Tibial nerve (tissue), 4 donors: ENCODE results near the gene KCNN4. TPM values are rescaled to one million over a fixed set of nuclear protein-coding genes. Genes with fewer than 3 reads are reported as not detected.
A peak's percentile ranks its signal among the peaks of the same experiment; 100 is the strongest.

Experiments used
- DNase-seq, 2 donors: peaks; one replicate each; pipeline ENCODE4 v3.0.0-alpha.2; 2019; ENCODE audit warnings: low spot score in 2 of 2
- H3K27ac ChIP-seq, 4 donors: fragments of 200-600 bp; sonication (generic) in 3 of 4; one replicate each; pipeline ENCODE4 v1.5.1; 2017 to 2019; ENCODE audit warnings: mild to moderate bottlenecking in 1 of 4
- H3K27me3 ChIP-seq, 2 donors: fragments of 200-600 bp; sonication (generic) in 1 of 2; one replicate each; pipeline versions ENCODE4 v1.5.1 to v1.6.0; 2017 to 2019
- H3K36me3 ChIP-seq, 3 donors: fragments of 200-600 bp; sonication (generic); one replicate each; pipeline ENCODE4 v1.5.1; 2018 to 2019
- H3K4me1 ChIP-seq, 4 donors: fragments of 200-600 bp; sonication (generic) in 3 of 4; one replicate each; pipeline ENCODE4 v1.5.1; 2017 to 2019
- H3K4me3 ChIP-seq, 4 donors: fragments of 200-600 bp; sonication (generic) in 3 of 4; one replicate each; pipeline ENCODE4 v1.5.1; 2017 to 2019; ENCODE audit warnings: mild to moderate bottlenecking in 1 of 4, moderate library complexity in 1 of 4
- H3K9me3 ChIP-seq, 4 donors: fragments of 200-600 bp; sonication (generic) in 3 of 4; one replicate each; pipeline ENCODE4 v1.5.1; 2017 to 2019
- EP300 ChIP-seq, 2 donors: sonication (generic); formaldehyde crosslinking; IDR thresholded peaks; one replicate each; pipeline ENCODE4 v1.6.1; 2017; ENCODE audit warnings: antibody characterized with exemption in 2 of 2, mild to moderate bottlenecking in 1 of 2
- POLR2A ChIP-seq, 2 donors: fragments of 450-650 bp; IDR thresholded peaks; one replicate each; pipeline ENCODE4 v1.6.1; 2017; ENCODE audit warnings: antibody characterized with exemption in 2 of 2, mild to moderate bottlenecking in 2 of 2, moderate library complexity in 2 of 2
- whole genome bisulfite sequencing, 2 donors: methylation state at CpG; one replicate each; pipeline ENCODE4 v1.1.5; 2018; 5-methylcytosine and 5-hydroxymethylcytosine counted together
- total RNA-seq, 4 donors: library from RNA; depleted of rRNA; stranded (reverse); fragments of >200 nt; gene quantifications; one replicate each; pipeline ENCODE4 v1.1.0, GENCODE V29; 2016
- TF ChIP-seq, protein P1 (sequence below), 5 experiments: fragments of 200-600 bp in 3 of 5; fragments of 450-650 bp in 2 of 5; sonication (generic) in 3 of 5; IDR thresholded peaks; one replicate each; pipeline ENCODE4 v1.5.1; 2016 to 2019; ENCODE audit warnings: antibody characterized with exemption in 5 of 5, mild to moderate bottlenecking in 3 of 5, moderate library complexity in 2 of 5

The KCNN4 gene
- total RNA-seq, 4 donors from 2014 or later: 4.6 to 18.3 (median 6.8) TPM

GRCh38 chr19:43804432-43804831, 23.7 kb upstream of the KCNN4 start:
- no peaks in the 10 kb centered on the region for H3K4me1 ChIP-seq
- 24 to 65% methylated on average over 2 of the region's 2 CpGs for WGBS, 2 donors
- TF ChIP-seq, protein P1, sequence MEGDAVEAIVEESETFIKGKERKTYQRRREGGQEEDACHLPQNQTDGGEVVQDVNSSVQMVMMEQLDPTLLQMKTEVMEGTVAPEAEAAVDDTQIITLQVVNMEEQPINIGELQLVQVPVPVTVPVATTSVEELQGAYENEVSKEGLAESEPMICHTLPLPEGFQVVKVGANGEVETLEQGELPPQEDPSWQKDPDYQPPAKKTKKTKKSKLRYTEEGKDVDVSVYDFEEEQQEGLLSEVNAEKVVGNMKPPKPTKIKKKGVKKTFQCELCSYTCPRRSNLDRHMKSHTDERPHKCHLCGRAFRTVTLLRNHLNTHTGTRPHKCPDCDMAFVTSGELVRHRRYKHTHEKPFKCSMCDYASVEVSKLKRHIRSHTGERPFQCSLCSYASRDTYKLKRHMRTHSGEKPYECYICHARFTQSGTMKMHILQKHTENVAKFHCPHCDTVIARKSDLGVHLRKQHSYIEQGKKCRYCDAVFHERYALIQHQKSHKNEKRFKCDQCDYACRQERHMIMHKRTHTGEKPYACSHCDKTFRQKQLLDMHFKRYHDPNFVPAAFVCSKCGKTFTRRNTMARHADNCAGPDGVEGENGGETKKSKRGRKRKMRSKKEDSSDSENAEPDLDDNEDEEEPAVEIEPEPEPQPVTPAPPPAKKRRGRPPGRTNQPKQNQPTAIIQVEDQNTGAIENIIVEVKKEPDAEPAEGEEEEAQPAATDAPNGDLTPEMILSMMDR (IDR thresholded peaks at IDR 0.05): no peak
- TF ChIP-seq EP300 (IDR thresholded peaks at IDR 0.05) (no peak), POLR2A (IDR thresholded peaks at IDR 0.05) (no peak)
- no peak for DNase-seq
- H3K27ac ChIP-seq: no peak overlapping the region
- no peak overlapping the region for H3K4me3 ChIP-seq
- H3K27me3 ChIP-seq: peaks cover 0 to 9% of the 10 kb centered on the region in 2 donors
- no peaks in the 10 kb centered on the region for H3K9me3 ChIP-seq
- no peaks in the 10 kb centered on the region for H3K36me3 ChIP-seq

DNA sequence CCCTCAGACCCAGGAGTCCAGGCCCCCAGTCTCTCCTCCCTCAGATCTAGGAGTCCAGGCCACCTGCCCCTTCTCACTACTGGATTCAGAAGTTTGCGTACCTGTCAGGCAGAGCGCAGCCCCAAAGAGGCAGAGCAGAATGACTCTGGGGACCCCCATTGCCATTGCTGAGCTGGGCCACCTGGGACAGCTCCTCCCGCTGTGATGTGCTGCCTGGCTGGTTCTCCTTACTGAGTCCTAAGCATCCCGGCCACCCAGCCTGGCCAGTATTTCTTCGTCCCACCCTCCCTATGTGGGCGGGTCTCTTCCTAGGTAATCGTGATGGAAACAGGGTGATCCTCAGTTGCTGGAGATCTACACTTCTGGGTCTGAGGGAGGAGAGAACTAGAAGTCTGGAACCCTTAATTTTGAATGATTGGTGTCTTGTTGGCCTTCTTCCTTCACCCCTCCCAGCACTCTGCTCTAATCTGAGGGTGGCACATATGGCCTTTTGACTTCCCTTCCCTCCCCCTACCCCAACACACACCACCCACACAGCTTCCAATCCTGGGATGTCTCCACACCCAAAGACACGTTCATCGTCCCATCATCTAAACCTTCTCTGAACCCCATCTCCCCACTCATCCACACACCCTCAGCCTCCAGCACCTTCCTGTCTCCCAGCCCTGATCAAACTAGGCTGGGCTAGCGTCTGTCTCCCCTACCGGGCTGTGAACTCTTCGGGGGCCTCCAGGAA, 21.6 kb upstream of the KCNN4 start, which contains the start of gene LYPD5:
LYPD5 (minus strand) TSS at position 232 of the 736 bp plus-strand sequence; CDS start at position 165, 67 bp downstream.
- DNase-seq: no peak
- Histone ChIP-seq H3K27ac (no peak within 1 kb of the TSS), H3K4me3 (no peak within 1 kb of the TSS), H3K4me1 (peaks cover 0 to 12% (median 3%) of the 10 kb centered on the region in 4 donors), H3K36me3 (no peaks in the 10 kb centered on the region), H3K9me3 (no peaks in the 10 kb centered on the region), H3K27me3 (peaks cover 0 to 27% of the 10 kb centered on the region in 2 donors)
- 49 to 58% methylated on average over 12 of the region's 12 CpGs for WGBS, 2 donors
- TF ChIP-seq, protein P1 (IDR thresholded peaks at IDR 0.05): no peak
- TF ChIP-seq POLR2A (IDR thresholded peaks at IDR 0.05) (no peak), EP300 (IDR thresholded peaks at IDR 0.05) (no peak)

- Histone ChIP-seq H3K9me3 (peaks cover 0 to 4% (median 0%) of the 10 kb centered on the region in 4 donors), H3K27ac (no peak overlapping the region), H3K27me3 (peaks cover 0 to 49% of the 10 kb centered on the region in 2 donors), H3K4me3 (no peak overlapping the region), H3K4me1 (peaks cover 0 to 12% (median 3%) of the 10 kb centered on the region in 4 donors), H3K36me3 (no peaks in the 10 kb centered on the region)
- DNase-seq: no peak
- WGBS, 2 donors: 63 to 81% methylated on average over 6 of the region's 6 CpGs
- TF ChIP-seq, protein P1 (IDR thresholded peaks at IDR 0.05): no peak
- TF ChIP-seq POLR2A (IDR thresholded peaks at IDR 0.05) (no peak), EP300 (IDR thresholded peaks at IDR 0.05) (no peak)
Observed at GRCh38 chr19:43799502-43800142, 18.8 kb upstream of the KCNN4 start.

DNA sequence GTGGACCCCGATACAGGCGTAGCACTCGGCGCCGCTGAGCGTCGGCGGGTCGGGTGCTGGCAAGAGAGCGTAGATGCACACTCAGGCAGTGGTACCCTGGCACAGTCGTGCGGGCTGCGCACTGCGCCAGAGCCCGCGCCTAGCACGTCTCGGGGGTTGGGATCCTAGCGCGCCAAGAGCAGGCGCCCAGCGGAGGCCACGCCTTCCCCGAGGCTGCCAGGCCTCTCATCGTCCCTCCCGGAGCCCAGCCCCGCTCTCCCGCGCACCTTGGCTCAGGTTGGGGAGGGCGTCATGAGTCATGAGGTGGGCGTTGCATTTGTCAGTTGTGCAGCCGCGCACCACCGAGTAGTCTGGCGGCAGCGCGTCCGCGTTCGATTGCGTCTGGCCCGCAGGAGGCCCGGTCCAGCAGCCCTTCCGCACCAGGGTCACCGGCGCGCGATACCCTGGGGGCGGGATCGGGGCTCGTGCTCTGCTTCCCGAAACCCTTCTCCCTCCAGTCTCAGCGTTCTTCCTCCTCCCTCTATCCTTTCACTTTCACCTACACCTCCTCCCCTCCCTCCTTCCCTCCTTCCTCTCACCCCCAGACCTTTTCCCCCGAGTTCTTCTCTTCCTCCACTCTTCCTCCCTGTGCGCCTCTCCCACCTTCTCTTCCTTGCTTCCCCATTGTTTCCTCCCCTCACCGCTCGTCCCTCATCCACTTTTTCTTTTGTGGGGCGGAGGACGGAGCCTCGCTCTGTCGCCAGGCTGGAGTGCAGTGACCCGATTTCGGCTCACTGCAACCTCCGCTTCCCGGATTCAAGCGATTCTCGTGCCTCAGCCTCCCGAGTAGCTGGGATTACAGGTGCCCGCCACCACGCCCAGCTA, 18.0 kb upstream of the KCNN4 start:
- Histone ChIP-seq H3K27me3 (peaks cover 0 to 49% of the 10 kb centered on the region in 2 donors), H3K4me1 (peaks cover 0 to 12% (median 3%) of the 10 kb centered on the region in 4 donors), H3K27ac (no peak overlapping the region), H3K4me3 (peak overlapping the region in 3 of 4 donors; percentile 39 to 50 (median 39)), H3K9me3 (peaks cover 0 to 4% (median 0%) of the 10 kb centered on the region in 4 donors), H3K36me3 (no peaks in the 10 kb centered on the region)
- TF ChIP-seq, protein P1 (IDR thresholded peaks at IDR 0.05): no peak
- TF ChIP-seq POLR2A (IDR thresholded peaks at IDR 0.05): no peak
- no peak for TF ChIP-seq EP300 (IDR thresholded peaks at IDR 0.05)
- DNase-seq: no peak
- 14 to 18% methylated on average over 49 to 59 of the region's 70 CpGs for WGBS, 2 donors
